Fibroblast of upper back skin (primary cell): Measurements from ENCODE around the gene MMP12.

Source experiments
- DNase-seq: peaks from one replicate; pipeline ENCODE4 v3.0.0-alpha.2; 2013

MMP12 gene

GRCh38 chr11:102849311-102849710 lies 25.5 kb downstream of the MMP12 start:
- DNase-seq, result peak; percentile 83

GRCh38 chr11:102846292-102846691 lies 28.5 kb downstream of the MMP12 start:
- peak; percentile 73 for DNase-seq

GRCh38 chr11:102843489-102843888 lies 31.3 kb downstream of the MMP12 start, which contains the start of gene MMP3:
TSS of gene MMP3 (minus strand) at chr11:102843609. CDS start at chr11:102843546, 63 bp downstream.
- DNase-seq, result peak; percentile 75

DNA sequence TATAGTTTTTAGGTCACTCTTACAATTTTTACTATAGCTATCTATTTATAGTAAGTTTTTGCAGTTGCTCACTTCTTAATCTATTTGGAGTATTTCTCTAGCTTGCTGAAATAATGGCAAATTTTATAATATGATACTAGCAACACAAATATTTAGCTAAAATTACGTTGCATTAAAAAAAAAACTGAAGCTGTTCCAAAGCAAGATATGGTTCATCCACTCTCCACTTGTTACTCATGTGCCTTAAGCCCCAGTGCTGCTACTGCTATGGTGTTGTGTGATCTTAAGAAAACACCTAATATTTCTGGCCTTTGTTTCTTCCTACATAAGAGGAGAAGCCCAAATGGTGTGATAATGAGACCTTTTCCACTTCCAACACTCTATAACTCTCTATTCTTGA lies 31.9 kb downstream of the MMP12 start:
- no peak for DNase-seq

DNA sequence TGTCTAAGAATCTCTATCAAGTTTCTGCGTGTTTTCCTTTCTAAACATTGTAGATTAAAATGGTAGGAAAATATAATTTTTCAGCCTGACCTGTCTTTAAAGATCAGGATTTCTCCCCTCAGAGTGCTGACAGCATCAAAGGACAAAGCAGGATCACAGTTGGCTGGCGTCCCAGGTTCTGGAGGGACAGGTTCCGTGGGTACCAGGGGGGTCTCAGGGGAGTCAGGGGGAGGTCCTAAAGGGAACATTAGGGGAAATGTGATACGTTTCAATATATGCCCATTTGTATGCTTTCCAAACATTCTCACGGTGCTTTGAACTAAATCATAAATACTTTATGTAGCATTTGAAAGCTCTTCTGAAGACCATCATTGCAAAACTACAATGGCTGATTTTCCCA lies 34.8 kb downstream of the MMP12 start:
- DNase-seq, result no peak

GRCh38 chr11:102837646-102838045 lies 37.1 kb downstream of the MMP12 start:
- DNase-seq, result no peak

- peak; percentile 76 for DNase-seq
These were observed 37.6 kb downstream of the MMP12 start for GRCh38 chr11:102837156-102837555.

- peak; percentile 94 for DNase-seq
These were observed 38.4 kb downstream of the MMP12 start for GRCh38 chr11:102836290-102836875.

GRCh38 chr11:102833731-102834130 lies 41.1 kb downstream of the MMP12 start:
- peak; percentile 52 for DNase-seq

DNA sequence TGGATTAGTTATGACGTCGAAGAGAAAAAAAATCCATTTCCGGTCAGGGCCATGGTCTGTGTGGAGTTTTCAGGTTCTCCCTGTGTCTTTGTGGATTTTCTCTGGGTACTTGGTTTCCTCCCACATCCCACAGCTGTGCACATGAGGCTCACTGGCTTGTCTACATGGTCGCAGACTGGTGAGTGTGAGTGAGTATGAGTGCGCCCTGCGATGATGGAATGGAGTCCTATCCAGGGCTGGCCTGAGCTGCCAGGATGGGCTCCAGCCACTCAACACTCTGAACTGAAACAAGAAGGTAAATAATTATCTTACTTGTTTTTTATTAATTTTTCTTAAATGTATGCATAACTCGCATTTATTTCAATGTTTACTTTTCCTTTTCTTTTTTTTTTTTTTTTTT lies 42.2 kb downstream of the MMP12 start:
- DNase-seq, result no peak

GRCh38 chr11:102831489-102832440 lies 43.0 kb downstream of the MMP12 start:
- peak; percentile 78 for DNase-seq

DNA sequence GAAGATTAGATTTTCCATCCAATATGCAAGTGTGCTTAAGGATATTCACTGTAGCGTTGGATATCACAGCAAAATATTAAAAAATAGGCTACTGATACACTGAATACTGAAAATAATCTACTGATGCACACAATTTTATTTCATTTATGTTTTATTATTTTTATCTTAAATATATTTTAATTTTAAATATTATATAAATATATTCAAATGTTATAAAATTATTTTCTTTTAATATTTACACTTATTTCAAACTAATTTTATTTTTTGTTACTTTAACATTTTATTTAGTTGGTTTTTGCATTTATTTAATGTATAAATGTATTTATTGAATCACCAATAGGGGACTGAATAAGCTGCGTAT lies 43.7 kb downstream of the MMP12 start:
- DNase-seq, result no peak

DNA sequence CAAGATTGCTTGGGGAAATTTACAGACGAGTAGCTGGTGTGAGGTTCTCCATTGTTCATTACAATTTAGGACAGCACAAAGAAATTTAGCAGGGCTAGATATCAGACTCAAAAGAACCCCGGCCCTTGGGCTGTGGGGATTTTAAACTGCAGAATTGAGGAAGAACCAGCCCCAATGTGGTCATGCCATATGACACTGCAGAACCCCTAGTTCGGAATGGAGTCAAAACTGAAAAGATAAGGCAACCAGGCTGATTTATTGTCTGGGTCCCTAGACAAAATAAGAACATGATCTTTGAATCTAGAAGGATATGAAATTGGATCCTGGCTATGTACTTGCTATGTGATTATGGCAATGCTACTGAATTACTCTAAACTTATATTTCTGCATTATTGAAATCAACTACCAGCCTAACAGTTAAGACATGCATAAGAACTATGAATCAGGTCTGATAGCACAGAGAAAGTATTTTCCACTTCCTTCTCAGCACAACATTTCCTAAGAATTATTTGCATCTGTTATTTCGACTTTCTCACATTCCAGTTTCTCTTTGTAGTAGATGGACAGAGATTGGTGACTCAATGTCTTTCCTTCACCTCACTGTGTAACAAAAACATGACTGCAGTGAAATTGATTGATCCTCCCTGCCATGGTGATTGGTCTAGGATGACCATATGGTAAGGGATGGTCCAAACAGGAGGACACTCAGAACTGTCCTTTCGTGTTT lies 44.6 kb downstream of the MMP12 start:
- DNase-seq, result peak; percentile 68

DNA sequence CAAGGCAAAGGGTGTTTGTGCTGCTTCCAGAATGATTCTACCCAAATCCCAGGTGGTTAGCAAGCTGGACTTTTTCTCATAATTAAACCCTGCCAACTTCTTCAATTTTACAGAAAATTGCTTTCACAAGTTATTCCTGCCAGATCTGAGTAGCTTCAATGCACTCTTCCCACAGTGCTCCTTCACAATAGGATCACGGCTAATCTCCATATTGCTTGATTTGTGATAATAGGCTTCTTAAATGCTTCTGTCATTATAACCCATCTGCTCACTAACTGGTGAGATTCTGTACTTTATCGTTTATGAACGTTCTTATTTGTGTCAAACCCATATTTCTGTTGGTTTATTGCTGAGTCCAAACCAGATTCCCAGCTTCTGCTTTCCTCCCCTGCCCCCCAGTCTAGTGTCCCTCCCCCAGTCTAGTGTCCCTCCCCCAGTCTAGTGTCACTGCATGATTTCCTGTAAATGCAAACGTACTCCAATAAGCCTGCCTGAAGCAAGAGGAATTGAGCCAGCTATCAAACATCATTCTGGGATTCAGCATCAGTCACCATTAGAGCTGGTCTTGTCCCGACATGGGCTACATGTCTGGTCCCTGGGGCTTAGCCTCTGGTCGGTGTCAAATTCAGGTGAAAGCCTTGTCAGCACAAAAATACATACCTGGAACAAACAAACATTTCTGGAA lies 45.3 kb downstream of the MMP12 start:
- no peak for DNase-seq

DNA sequence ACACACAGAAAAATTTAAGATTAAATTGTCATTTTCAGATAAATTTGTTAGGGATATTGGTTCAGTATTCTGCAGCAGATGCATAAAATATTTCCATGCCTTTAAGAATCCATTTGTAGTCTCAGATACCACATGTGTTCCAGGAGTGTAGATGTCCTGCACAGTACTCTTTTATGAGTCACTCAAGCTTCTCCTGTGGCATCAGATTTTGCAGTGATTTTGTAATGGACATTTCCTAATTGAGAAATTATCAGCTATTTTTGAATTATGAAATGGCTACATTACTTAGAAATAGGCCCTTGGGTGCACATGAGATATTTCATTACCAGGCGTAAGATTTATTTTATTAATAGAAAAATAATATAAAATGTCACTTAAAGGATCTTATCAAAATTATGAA lies 50.2 kb downstream of the MMP12 start:
- peak; percentile 28 for DNase-seq

- no peak for DNase-seq
These were observed 55.3 kb downstream of the MMP12 start for GRCh38 chr11:102819491-102819890.

DNA sequence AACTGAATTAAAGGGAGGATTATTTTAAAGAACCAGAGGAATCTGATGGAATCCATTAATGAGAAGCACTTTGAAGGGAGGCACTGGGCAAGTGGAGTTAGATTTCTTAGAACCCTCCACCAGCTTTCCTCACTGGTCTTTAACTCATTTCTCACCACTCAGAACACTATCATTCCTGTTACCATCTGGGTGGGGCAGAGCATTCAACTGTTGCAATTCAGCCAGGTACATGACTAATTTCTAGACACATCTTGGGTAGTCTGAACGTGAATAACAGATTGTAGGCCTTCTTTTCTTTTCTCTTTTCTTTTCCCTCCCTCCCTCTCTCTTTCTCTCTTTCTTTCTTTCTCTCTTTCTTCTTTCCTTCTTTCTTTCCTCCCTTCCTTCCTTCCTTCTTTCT lies 61.3 kb downstream of the MMP12 start:
- DNase-seq, result no peak
